ENCODE measurements around the gene ARFGAP2.

Gene ARFGAP2

DNA sequence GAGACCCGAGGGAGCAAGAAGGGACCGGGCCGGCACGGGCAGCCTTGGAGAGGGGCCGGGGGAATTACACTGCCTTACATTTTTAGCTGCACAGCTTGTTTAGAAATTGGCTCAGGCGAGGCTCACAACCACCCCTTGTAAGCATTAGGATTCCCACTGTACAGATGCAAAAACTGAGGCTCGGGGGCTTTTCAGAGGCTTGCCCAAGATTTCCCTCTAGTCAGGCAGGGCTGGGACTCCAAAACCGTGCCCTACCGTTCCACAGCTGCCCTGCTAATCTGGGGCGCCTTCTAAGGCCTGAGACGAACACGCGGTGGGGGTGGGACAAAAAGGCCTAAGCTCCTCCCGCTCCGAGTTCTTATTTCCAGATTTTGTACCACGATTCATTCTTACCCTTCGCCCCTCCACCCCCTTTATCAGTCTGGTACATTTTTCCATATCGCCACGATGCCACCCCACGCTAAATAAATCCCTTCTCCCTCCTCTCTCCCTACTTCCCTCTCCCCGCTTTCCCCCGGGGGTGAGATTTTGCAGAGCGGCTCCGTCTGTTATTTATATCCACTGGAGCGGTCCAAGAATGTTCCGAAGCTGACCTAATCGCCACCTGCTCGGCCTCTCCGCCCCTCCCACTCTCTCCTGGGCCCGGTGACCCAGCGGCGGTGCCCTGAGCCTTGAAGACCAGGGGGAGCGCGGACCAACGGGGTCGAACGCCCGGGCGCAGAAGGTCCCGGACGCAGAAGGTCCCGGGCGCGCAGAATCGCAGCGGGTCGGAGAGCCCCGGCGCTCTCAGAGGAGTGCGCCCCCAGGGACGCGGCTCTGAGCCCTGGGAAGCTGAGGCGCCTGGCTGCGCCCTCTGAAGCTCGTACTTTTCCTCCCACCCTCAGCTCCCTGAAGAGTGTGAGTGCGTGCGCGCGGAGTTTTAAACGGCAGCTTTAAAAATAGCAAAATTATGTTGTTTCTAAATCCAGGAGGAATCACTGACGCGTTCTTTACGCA, 10.3 kb upstream of the ARFGAP2 start:
- DNase-seq (ENCODE audit: low read depth in 2 of 2): peak; percentile 44 to 51

DNA sequence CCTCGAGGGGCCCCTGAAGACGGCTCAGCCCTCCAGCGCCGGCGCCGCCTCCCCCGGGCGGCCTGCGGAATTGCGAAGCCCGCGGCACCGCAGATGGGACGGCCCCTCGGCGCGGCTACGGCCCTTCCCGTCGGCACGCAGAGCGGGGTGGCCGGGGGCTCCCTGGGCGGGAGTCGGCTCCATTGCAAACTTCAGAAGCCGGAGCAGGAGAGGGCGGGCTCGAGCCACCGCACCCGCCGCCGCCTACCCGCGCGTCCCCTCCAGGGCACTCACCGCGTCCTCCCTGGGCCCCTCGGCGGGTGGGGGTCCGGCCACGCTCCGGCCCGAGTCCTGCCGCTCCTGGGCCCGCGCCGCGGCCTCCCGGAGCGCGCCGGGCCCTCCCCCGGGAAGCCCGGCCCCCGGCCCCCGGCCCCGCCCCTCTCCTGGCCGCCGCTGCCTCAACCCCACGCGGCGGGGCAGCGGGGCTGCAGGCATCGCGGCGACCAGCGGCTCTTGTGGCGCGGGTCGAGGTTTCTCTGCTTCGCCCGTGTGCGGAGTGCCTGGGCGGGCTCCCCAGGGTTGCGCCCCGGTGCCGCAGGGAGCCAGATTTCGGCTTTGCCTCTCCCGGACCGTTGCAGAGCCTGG, 9.5 kb upstream of the ARFGAP2 start, which contains the start of gene PACSIN3:
TSS of gene PACSIN3 (minus strand) at position 359 of the 624 bp plus-strand sequence. CDS start 3,707 bp downstream, outside the sequence.
- DNase-seq (ENCODE audit: low read depth in 2 of 2): peak; percentile 24 to 45
- peak within 1 kb of the TSS; percentile 65 to 76 for H3K4me3 ChIP-seq (replicated peaks in 1 of 2; ENCODE audit: low read depth in 2 of 2, low read length in 2 of 2)
- TF ChIP-seq, protein P1, sequence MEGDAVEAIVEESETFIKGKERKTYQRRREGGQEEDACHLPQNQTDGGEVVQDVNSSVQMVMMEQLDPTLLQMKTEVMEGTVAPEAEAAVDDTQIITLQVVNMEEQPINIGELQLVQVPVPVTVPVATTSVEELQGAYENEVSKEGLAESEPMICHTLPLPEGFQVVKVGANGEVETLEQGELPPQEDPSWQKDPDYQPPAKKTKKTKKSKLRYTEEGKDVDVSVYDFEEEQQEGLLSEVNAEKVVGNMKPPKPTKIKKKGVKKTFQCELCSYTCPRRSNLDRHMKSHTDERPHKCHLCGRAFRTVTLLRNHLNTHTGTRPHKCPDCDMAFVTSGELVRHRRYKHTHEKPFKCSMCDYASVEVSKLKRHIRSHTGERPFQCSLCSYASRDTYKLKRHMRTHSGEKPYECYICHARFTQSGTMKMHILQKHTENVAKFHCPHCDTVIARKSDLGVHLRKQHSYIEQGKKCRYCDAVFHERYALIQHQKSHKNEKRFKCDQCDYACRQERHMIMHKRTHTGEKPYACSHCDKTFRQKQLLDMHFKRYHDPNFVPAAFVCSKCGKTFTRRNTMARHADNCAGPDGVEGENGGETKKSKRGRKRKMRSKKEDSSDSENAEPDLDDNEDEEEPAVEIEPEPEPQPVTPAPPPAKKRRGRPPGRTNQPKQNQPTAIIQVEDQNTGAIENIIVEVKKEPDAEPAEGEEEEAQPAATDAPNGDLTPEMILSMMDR (IDR thresholded peaks at IDR 0.05; ENCODE audit: low read depth, low read length): no peak

More for the DNA sequence above, 10.3 kb upstream of the ARFGAP2 start:
- peak overlapping the region; percentile 41 to 65 for H3K4me3 ChIP-seq (replicated peaks in 1 of 2; ENCODE audit: low read depth in 2 of 2, low read length in 2 of 2)
- TF ChIP-seq, protein P1 (IDR thresholded peaks at IDR 0.05; ENCODE audit: low read depth, low read length): no peak

DNA sequence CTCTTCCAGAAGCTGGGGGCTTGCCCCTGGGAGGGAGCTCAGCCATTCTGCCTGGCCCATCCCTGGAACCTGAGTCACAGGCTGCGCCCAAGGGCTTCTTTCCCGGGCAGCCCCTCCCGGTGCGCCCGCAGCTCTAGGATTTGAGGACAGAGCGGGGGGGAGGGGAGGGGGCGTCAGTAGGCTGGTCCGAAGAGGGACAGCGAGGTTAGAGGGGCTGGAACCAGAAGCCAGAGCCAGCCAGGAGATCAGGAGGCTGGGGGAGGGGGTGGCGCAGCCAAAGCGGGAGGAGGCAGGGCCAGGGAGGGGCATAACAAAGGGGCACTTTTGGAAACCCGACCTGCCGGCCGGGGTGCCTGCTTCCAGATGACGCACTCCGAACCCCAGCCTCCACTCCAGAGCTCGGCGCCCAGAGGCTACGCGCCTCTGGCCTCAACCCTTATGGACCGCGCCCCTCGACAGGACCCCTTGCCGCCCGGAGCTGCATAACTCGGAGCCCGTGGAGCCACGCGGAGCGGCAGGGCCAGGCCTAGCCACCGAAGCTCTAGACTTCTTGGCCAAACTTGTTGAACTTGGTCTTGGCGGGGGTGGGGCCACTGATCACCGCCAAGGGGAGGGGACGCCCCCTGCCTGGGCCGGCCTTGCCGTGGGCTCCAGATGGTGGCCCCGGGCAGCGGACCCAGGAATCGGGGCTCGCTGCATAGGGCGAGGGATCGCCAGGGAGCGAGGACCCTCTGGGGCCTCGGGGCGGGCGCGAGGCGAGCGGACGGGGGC, 8.8 kb upstream of the ARFGAP2 start:
- TF ChIP-seq, protein P1 (IDR thresholded peaks at IDR 0.05; ENCODE audit: low read depth, low read length): no peak
- peak; percentile 34 to 43 for DNase-seq (ENCODE audit: low read depth in 2 of 2)
- H3K4me3 ChIP-seq (replicated peaks in 1 of 2; ENCODE audit: low read depth in 2 of 2, low read length in 2 of 2): peak overlapping the region; percentile 65 to 76

DNA sequence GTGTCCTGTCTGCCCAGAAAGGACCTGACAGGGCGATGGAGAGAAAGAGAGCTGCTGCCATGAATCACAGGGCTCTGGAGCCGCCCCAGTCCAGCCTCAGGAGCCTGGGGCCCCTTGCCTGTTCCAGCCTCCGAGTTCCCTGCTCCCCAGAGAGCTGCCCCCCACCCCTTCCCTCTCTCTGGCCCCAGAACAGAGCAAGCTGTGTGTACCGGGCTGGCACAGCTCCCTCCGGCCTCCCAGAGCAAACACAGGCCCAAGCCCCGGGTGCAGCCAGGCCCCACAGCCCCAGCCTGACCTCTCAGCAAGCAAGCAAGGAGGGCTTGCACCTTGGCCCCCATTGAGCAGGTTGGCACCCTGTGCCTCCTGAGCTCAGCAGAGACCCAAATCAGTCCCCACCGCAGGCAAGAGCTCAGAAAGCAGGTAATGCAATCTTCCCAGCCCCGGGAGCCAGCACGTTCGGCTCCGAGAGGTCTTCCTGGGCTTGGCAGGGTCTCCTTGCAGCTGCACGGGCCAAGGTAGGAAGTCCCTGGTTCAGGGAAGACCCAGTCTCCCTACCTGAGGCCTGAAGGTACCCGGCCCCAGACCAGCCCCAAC, 8.1 kb upstream of the ARFGAP2 start:
- H3K4me3 ChIP-seq (replicated peaks in 1 of 2; ENCODE audit: low read depth in 2 of 2, low read length in 2 of 2): peak overlapping the region; percentile 65 to 76

DNA sequence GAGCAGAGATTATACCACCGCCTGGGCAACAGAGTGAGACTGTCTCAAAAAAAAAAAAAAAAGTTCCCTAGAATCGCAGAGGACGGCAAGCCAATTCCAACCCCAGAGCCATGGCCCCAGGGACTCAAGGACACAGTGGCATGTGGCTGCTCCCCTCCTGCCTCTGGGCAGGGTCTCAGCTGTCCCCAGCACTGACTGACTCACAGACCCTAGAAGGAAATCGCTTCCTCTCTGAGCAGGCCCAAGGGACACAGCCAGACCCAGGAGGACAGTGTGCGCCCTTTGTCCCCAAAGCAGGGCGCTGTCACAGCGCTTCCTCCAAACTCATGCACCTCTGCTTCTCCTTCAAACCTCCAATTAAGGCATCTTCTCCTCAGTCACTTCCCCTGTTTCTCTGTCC, 7.3 kb upstream of the ARFGAP2 start:
- no peak for DNase-seq (ENCODE audit: low read depth in 2 of 2)
- TF ChIP-seq, protein P1 (IDR thresholded peaks at IDR 0.05; ENCODE audit: low read depth, low read length): no peak
- no peak overlapping the region for H3K4me3 ChIP-seq (replicated peaks in 1 of 2; ENCODE audit: low read depth in 2 of 2, low read length in 2 of 2)

More for the DNA sequence above, 8.1 kb upstream of the ARFGAP2 start:
- DNase-seq (ENCODE audit: low read depth in 2 of 2): peak; percentile 27 to 33
- TF ChIP-seq, protein P1 (IDR thresholded peaks at IDR 0.05; ENCODE audit: low read depth, low read length): no peak
